Endodermal cell (in vitro differentiated cells): ENCODE measurements around the gene KIF26B. TPM values are rescaled to one million over a fixed set of nuclear protein-coding genes. Genes with fewer than 3 reads are reported as not detected.

ENCODE experiments used
- DNase-seq: peaks from one replicate; pipeline ENCODE4 v3.0.0-alpha.2; 2017
- H3K27ac ChIP-seq: 2 replicates; pipeline ENCODE4 v1.5.1; 2013; ENCODE audit warnings: mild to moderate bottlenecking, low read depth, low read length, moderate library complexity
- H3K27me3 ChIP-seq: 2 replicates; pipeline ENCODE4 v1.6.1; 2013; ENCODE audit warnings: mild to moderate bottlenecking, low read length, moderate library complexity; ENCODE audit not compliant: insufficient read depth, control insufficient read depth, poor library complexity, severe bottlenecking
- H3K36me3 ChIP-seq: 2 replicates; pipeline ENCODE4 v1.7.0; 2013; ENCODE audit warnings: mild to moderate bottlenecking, low read length, moderate library complexity; ENCODE audit not compliant: control insufficient read depth, insufficient read depth
- H3K4me1 ChIP-seq: one replicate; pipeline ENCODE4 v1.7.0; 2013; ENCODE audit warnings: low read length; ENCODE audit not compliant: control insufficient read depth, insufficient read depth
- H3K4me3 ChIP-seq: 2 replicates; pipeline ENCODE4 v1.5.1; 2013; ENCODE audit warnings: mild to moderate bottlenecking, low read length, moderate library complexity
- H3K9ac ChIP-seq: 2 replicates; pipeline ENCODE4 v1.6.1; 2013; ENCODE audit warnings: mild to moderate bottlenecking, low read length, moderate library complexity; ENCODE audit not compliant: poor library complexity, severe bottlenecking; ENCODE audit errors: extremely low read depth
- H3K9me3 ChIP-seq: 2 replicates; pipeline ENCODE4 v1.6.1; 2013; ENCODE audit warnings: mild to moderate bottlenecking, low read length, moderate library complexity; ENCODE audit not compliant: control insufficient read depth
- H3K27ac Mint-ChIP-seq: 2 replicates; pipeline ENCODE4 v1.8.0; 2020; ENCODE audit warnings: mixed read lengths
- H3K27me3 Mint-ChIP-seq: 2 replicates; pipeline ENCODE4 v1.8.0; 2021; ENCODE audit warnings: mild to moderate bottlenecking, mixed read lengths; ENCODE audit not compliant: insufficient read depth
- H3K36me3 Mint-ChIP-seq: 2 replicates; pipeline ENCODE4 v1.8.0; 2020; ENCODE audit warnings: low read depth, mixed read lengths
- H3K4me1 Mint-ChIP-seq: 2 replicates; pipeline ENCODE4 v1.8.0; 2020; ENCODE audit warnings: mixed read lengths
- H3K4me3 Mint-ChIP-seq: 2 replicates; pipeline ENCODE4 v1.8.0; 2020; ENCODE audit warnings: mild to moderate bottlenecking, moderate library complexity, mixed read lengths
- H3K9me3 Mint-ChIP-seq: 2 replicates; pipeline ENCODE4 v1.8.0; 2020; ENCODE audit warnings: mild to moderate bottlenecking, mixed read lengths
- WGBS, 2 experiments: methylation state at CpG; one replicate each; pipeline versions ENCODE4 v1.1.5 to v1.1.7; 2013; ENCODE audit warnings: missing lambda C conversion rate in 2 of 2, mixed read lengths in 1 of 2; ENCODE audit not compliant: insufficient coverage in 1 of 2, insufficient read length in 1 of 2; 5-methylcytosine and 5-hydroxymethylcytosine counted together
- total RNA-seq, 2 donors: library from RNA; stranded (reverse); fragmentation: NEBNext Ultra II Directional in 1 of 2; extraction: Animal tissue kit (Norgen Biotek cat#: 25700) in 1 of 2; gene quantifications; 2 replicates in 1 of 2; 3 replicates in 1 of 2; pipeline ENCODE4 v1.2.1, GENCODE V29; 2021
- TF ChIP-seq, protein P1 (sequence below): fragments of 200-600 bp; sonication (generic); conservative IDR thresholded peaks from 2 replicates; pipeline ENCODE4 v1.5.0; 2021; ENCODE audit warnings: antibody characterized with exemption, mild to moderate bottlenecking

The KIF26B gene
- total RNA-seq, 2 donors from 2014 or later: 12.3 to 21.0 TPM

DNA sequence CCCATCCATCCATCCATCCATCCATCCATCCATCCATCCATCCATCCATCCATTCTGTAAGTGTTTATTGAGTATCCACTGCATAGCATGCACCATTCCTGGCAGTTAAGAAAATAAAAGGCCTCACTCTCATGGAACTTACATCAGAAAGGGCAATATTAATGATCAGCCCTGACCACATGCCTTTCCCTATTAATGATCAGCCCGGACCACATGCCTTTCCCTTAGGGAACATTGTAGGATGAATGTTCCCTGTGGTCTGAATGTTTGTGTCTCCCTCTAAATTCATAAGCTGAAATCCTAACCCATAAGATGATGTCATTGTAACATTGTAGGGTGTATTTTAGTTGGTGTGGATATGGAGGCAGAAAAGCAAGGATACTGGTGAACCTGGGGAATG is 365.8 kb downstream of the KIF26B start:
- H3K4me1 Mint-ChIP-seq: no peaks in the 10 kb centered on the region
- WGBS, 2 experiments: 92% methylated on average over 1 of the region's 1 CpG; no CpG with 5 or more reads in 1 of the 2 experiments
- H3K36me3 ChIP-seq: no peaks in the 10 kb centered on the region

DNA sequence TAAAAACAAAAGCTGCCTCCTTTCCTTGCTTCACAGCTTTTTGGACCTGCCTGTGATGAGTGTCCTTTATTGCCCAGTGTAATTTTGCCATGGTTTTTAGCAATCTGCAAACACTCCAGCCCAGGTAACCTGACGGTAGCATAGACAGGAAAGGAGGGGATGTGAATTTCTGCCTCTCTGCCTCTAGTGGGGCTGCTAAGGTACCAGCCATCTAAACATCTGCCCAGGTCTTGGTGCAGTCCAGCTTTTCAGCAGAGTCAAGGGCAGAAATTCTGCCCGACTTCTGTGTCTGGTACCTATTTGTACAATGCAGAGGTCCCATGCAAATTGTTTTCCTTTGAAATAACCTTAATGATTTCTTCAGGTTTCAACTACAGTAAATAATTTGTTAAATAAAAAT is 371.4 kb downstream of the KIF26B start:
- Mint-ChIP-seq H3K4me3 (no peak overlapping the region), H3K4me1 (peaks cover 9% of the 10 kb centered on the region), H3K36me3 (no peaks in the 10 kb centered on the region), H3K27me3 (no peaks in the 10 kb centered on the region), H3K9me3 (peaks cover 3% of the 10 kb centered on the region), H3K27ac (no peak overlapping the region)
- H3K9me3 ChIP-seq: peaks cover 3% of the 10 kb centered on the region
- DNase-seq: no peak
- H3K4me1 ChIP-seq: peaks cover 2% of the 10 kb centered on the region
- no peaks in the 10 kb centered on the region for H3K36me3 ChIP-seq
- no peak overlapping the region for H3K4me3 ChIP-seq
- TF ChIP-seq, protein P1, sequence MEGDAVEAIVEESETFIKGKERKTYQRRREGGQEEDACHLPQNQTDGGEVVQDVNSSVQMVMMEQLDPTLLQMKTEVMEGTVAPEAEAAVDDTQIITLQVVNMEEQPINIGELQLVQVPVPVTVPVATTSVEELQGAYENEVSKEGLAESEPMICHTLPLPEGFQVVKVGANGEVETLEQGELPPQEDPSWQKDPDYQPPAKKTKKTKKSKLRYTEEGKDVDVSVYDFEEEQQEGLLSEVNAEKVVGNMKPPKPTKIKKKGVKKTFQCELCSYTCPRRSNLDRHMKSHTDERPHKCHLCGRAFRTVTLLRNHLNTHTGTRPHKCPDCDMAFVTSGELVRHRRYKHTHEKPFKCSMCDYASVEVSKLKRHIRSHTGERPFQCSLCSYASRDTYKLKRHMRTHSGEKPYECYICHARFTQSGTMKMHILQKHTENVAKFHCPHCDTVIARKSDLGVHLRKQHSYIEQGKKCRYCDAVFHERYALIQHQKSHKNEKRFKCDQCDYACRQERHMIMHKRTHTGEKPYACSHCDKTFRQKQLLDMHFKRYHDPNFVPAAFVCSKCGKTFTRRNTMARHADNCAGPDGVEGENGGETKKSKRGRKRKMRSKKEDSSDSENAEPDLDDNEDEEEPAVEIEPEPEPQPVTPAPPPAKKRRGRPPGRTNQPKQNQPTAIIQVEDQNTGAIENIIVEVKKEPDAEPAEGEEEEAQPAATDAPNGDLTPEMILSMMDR: no peak
- no peak overlapping the region for H3K9ac ChIP-seq
- 92 to 100% methylated on average over 1 to 2 of the region's 2 CpGs for WGBS, 2 experiments
- H3K27me3 ChIP-seq: no peaks in the 10 kb centered on the region
- no peak overlapping the region for H3K27ac ChIP-seq

More for the DNA sequence above, 365.8 kb downstream of the KIF26B start:
- Histone ChIP-seq H3K27me3 (no peaks in the 10 kb centered on the region), H3K9me3 (peaks cover 3% of the 10 kb centered on the region), H3K4me3 (no peak overlapping the region), H3K9ac (no peak overlapping the region), H3K27ac (no peak overlapping the region), H3K4me1 (no peaks in the 10 kb centered on the region)
- Mint-ChIP-seq H3K27me3 (no peaks in the 10 kb centered on the region), H3K27ac (no peak overlapping the region), H3K4me3 (no peak overlapping the region), H3K9me3 (no peaks in the 10 kb centered on the region), H3K36me3 (no peaks in the 10 kb centered on the region)
- TF ChIP-seq, protein P1: no peak
- no peak for DNase-seq

DNA sequence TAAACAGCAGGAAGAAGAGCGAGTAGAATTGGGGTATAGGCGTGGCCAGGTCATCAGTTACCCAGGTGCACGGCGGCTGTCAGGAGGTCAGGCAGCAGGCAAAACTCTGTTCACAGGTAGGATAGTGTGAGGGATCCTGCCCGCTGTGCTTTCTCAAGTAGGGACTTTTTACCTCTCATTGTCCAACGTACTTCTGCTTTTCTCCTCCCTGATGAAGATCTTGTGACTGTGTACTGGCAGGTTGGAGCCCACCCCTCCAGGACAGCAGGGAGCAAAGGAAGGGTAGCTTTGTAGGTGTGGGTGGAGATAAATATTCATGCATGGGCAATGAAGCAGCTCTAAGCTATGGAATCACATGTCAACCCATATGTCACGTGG is 373.5 kb downstream of the KIF26B start:
- Mint-ChIP-seq H3K36me3 (no peaks in the 10 kb centered on the region), H3K9me3 (peaks cover 3% of the 10 kb centered on the region), H3K4me1 (peaks cover 9% of the 10 kb centered on the region), H3K27me3 (no peaks in the 10 kb centered on the region), H3K27ac (no peak overlapping the region), H3K4me3 (no peak overlapping the region)
- no peaks in the 10 kb centered on the region for H3K27me3 ChIP-seq
- H3K4me3 ChIP-seq: no peak overlapping the region
- H3K36me3 ChIP-seq: no peaks in the 10 kb centered on the region
- TF ChIP-seq, protein P1: no peak
- WGBS, 2 experiments: 99 to 100% methylated on average over 4 to 7 of the region's 7 CpGs
- H3K4me1 ChIP-seq: peaks cover 2% of the 10 kb centered on the region
- DNase-seq: no peak
- no peak overlapping the region for H3K27ac ChIP-seq
- H3K9ac ChIP-seq: no peak overlapping the region
- peaks cover 3% of the 10 kb centered on the region for H3K9me3 ChIP-seq
